ENCODE measurements around the gene USP2. TPM values are rescaled to one million over a fixed set of nuclear protein-coding genes. Genes with fewer than 3 reads are reported as not detected.
A peak's percentile ranks its signal among the peaks of the same experiment; 100 is the strongest.

The USP2 gene
- total RNA-seq, 1 experiment from 2014 or later, result 3.1 TPM

DNA sequence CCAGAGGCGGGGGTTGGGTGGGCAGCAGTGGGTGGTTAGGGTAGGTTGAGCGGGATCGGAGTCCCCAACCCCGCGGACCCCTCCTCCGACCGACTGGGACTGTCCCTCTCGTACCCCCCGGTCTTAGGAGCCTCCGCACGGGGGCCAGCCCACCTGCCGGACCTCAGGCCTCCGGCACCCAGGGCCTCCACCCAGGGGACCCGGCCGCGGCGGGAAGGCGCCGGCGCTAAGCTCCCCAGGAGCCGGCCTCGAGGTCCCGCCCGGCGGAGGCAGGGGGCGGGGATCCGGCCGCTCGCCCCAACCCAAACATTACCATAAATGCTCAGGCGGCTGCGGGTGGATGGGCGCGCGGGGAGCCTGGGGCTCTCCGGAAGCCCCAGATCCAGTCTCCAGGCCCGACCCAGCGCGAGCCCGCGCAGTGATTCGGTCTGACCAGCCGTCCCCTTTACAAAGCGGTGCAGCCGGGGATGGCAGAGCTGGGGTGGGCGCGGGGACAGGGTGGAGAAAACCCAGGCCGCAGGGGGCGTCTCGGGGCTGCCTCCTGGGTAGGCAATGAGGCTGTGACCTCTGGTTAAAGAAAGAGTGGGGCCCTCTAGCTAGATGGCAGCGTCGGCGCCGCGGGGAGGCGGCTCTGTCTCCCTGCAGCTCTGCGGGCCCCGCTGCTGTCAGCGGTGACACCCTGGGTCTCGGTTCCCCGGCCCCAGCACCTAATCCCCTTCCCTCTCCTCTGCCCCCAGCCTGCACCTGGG, 60.5 kb downstream of the USP2 start:
- ATAC-seq (peak; percentile 59), DNase-seq (ENCODE audit: low read depth, low spot score) (no peak)
- BruUV-seq (replicated peaks), result no TSS peak
- in situ Hi-C loops (cut with HindIII; ENCODE audit: low pct_unique_long_range_greater_than_20kb, low sequenced_read_pairs), result no loop called here
- TF ChIP-seq TCF7L2 (IDR thresholded peaks at IDR 0.05; ENCODE audit: low read depth, low read length) (no peak), POLR2AphosphoS5 (IDR thresholded peaks at IDR 0.05; ENCODE audit: low read depth, low read length) (0 out of 2 replicates have a peak, but pooled peaks have one; percentile 25), SIN3A (IDR thresholded peaks at IDR 0.05; ENCODE audit: borderline replicate concordance, insufficient read depth, low read depth, low read length) (no peak), CTCF (IDR thresholded peaks at IDR 0.05) (no peak), REST (IDR thresholded peaks at IDR 0.05; ENCODE audit: insufficient read depth in 1 of 2, low read depth in 2 of 2, low read length in 1 of 2) (no peak)
- CTCF ChIA-PET, result interaction anchor here (0.6 to 4.6 kb wide), 8 partner anchors 12 to 154 kb away, joined by 3 to 43 read pairs (median 4); partner anchors contain the start of gene CBL
- Histone ChIP-seq H3K4me1 (ENCODE audit: control insufficient read depth, insufficient read depth, low read length) (peaks cover 47% of the 10 kb centered on the region), H3K36me3 (ENCODE audit: control insufficient read depth, insufficient read depth, low read length) (no peaks in the 10 kb centered on the region), H3K27me3 (ENCODE audit: control insufficient read depth, insufficient read depth, low read length) (no peaks in the 10 kb centered on the region), H3K4me3 (ENCODE audit: low read depth in 2 of 2, low read length in 2 of 2) (peak overlapping the region; percentile 39 to 68), H3K27ac (ENCODE audit: low read length) (peak overlapping the region; percentile 82), H3K9me3 (ENCODE audit: control insufficient read depth, insufficient read depth, low read depth, low read length) (no peaks in the 10 kb centered on the region)
- POLR2A ChIA-PET, result interaction anchor here (0.6 kb wide), 3 partner anchors 13 to 277 kb away, joined by 6 to 9 read pairs (median 8); no protein-coding TSS in a partner anchor
- intact Hi-C loops (cut with micrococcal nuclease; ENCODE audit: unreplicated experiment), result loop anchor here (5.0 kb wide), 1 partner anchor 174 kb away; the partner anchor contains the start of gene ABCG4

DNA sequence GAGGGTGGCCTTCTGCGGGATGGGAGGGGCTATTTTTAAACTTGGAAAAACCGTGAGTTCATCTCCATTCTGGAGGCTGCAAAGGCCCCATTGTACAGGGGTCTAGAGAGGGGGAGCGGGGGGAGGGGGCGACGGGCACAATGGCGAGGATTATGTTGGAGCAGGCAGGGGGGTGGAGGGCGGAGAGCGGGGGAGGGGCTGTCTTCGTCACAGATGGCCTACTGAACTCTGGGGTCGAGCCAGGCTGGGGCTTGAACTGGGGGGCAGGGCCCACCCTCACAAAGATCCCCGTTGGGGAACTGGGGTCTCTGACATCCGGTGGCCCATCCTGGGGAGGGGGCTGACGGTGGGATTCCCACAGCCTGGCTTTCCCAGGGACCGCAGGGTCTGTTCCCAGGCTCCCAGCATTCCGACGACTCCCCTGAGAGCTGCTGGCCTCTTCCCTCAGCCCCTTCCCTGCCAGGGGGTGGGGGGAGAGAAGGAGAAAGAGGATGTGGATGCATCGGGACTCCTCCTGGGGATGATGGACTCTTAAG, 61.2 kb downstream of the USP2 start:
- ChIA-PET CTCF (interaction anchor here (0.6 to 4.6 kb wide), 6 partner anchors 12 to 154 kb away, joined by 3 to 43 read pairs (median 4); no protein-coding TSS in a partner anchor), POLR2A (interaction anchor here (1.7 kb wide), 1 partner anchor 18 kb away, joined by 4 read pairs; no protein-coding TSS in a partner anchor)
- peaks cover 53% of the 10 kb centered on the region for H3K4me1 ChIP-seq (ENCODE audit: control insufficient read depth, insufficient read depth, low read length)
- peak; percentile 12 for ATAC-seq
- TF ChIP-seq POLR2AphosphoS5 (IDR thresholded peaks at IDR 0.05; ENCODE audit: low read depth, low read length) (no peak), TCF7L2 (IDR thresholded peaks at IDR 0.05; ENCODE audit: low read depth, low read length) (no peak), REST (IDR thresholded peaks at IDR 0.05; ENCODE audit: insufficient read depth in 1 of 2, low read depth in 2 of 2, low read length in 1 of 2) (no peak), CTCF (IDR thresholded peaks at IDR 0.05) (no peak), SIN3A (IDR thresholded peaks at IDR 0.05; ENCODE audit: borderline replicate concordance, insufficient read depth, low read depth, low read length) (no peak)
- no TSS peak for BruUV-seq (replicated peaks)
- intact Hi-C loops (cut with micrococcal nuclease; ENCODE audit: unreplicated experiment) (loop anchor here (5.0 kb wide), 1 partner anchor 173 kb away; the partner anchor contains the start of gene ABCG4), in situ Hi-C loops (cut with HindIII; ENCODE audit: low pct_unique_long_range_greater_than_20kb, low sequenced_read_pairs) (no loop called here)
- peak overlapping the region; percentile 82 for H3K27ac ChIP-seq (ENCODE audit: low read length)
- H3K27me3 ChIP-seq (ENCODE audit: control insufficient read depth, insufficient read depth, low read length), result no peaks in the 10 kb centered on the region
- H3K9me3 ChIP-seq (ENCODE audit: control insufficient read depth, insufficient read depth, low read depth, low read length), result no peaks in the 10 kb centered on the region
- no peaks in the 10 kb centered on the region for H3K36me3 ChIP-seq (ENCODE audit: control insufficient read depth, insufficient read depth, low read length)
- H3K4me3 ChIP-seq (ENCODE audit: low read depth in 2 of 2, low read length in 2 of 2), result peak overlapping the region; percentile 39 to 68
- no peak for DNase-seq (ENCODE audit: low read depth, low spot score)

All from Panc1 (cell line).